Stimulated activated naive CD8-positive, alpha-beta T cell treated with anti-CD3 and anti-CD28 coated beads, Interleukin-15, amount 100 ng/mL, for 72 hours (primary cell): ENCODE data around the gene IPMK.

Experiments
- ATAC-seq: fragments of 150-1000 bp; cut with Tn5 transposase; 2 replicates; pipeline ENCODE4 v1.10.0; 2021; ENCODE audit warnings: mild to moderate bottlenecking, moderate library complexity
- DNase-seq, 2 donors: peaks; one replicate each; pipeline ENCODE4 v3.0.0; 2021 to 2022
- H3K27ac Mint-ChIP-seq, 2 donors: one replicate each; pipeline ENCODE4 v1.8.0; 2022; ENCODE audit warnings: mild to moderate bottlenecking in 2 of 2, mixed read lengths in 2 of 2, moderate library complexity in 2 of 2
- H3K27me3 Mint-ChIP-seq: one replicate; pipeline ENCODE4 v1.8.0; 2022; ENCODE audit warnings: mixed read lengths
- H3K4me1 Mint-ChIP-seq: one replicate; pipeline ENCODE4 v1.8.0; 2022; ENCODE audit warnings: mild to moderate bottlenecking, mixed read lengths
- H3K4me3 Mint-ChIP-seq, 2 donors: one replicate each; pipeline ENCODE4 v1.8.0; 2022; ENCODE audit warnings: mild to moderate bottlenecking in 2 of 2, mixed read lengths in 2 of 2, moderate library complexity in 1 of 2
- H3K9me3 Mint-ChIP-seq, 2 donors: one replicate each; pipeline ENCODE4 v1.8.0; 2022; ENCODE audit warnings: mixed read lengths in 2 of 2

The IPMK gene

GRCh38 chr10:58278274-58278961, 10.7 kb upstream of the IPMK start:
- Mint-ChIP-seq H3K4me3 (no peak overlapping the region), H3K27ac (peak overlapping the region in 1 of 2 donors; percentile 10), H3K4me1 (peaks cover 50% of the 10 kb centered on the region), H3K27me3 (no peaks in the 10 kb centered on the region), H3K9me3 (no peaks in the 10 kb centered on the region)
- ATAC-seq (no peak), DNase-seq (no peak)

DNA sequence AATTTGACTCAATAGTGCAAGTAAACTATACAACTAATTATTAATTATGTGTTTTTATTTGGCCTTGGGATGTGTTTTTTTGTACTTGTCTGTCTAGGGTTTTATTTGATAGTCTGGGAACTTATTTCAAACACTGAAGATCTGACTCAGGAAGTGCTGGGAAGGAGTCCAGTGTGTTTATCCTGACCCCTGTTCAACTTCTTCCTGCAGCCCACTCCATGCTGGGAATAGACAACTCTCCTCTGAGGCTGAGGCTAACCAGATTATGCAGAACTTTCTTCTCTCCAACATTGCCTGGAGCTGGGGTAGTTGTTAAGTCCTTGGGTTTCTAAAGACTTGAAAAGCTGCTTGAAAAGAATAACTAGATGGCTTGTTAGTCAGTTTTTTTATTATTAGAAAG, 8.2 kb upstream of the IPMK start:
- no peak for ATAC-seq
- Mint-ChIP-seq H3K9me3 (no peaks in the 10 kb centered on the region), H3K4me3 (no peak overlapping the region), H3K4me1 (peaks cover 43% of the 10 kb centered on the region), H3K27ac (no peak overlapping the region), H3K27me3 (no peaks in the 10 kb centered on the region)
- no peak for DNase-seq

- ATAC-seq = no peak
- H3K4me1 Mint-ChIP-seq = peaks cover 43% of the 10 kb centered on the region
- H3K27me3 Mint-ChIP-seq = no peaks in the 10 kb centered on the region
- no peak for DNase-seq
- H3K27ac Mint-ChIP-seq = no peak overlapping the region
- no peak overlapping the region for H3K4me3 Mint-ChIP-seq
- H3K9me3 Mint-ChIP-seq = no peaks in the 10 kb centered on the region
Observed at GRCh38 chr10:58275261-58275660, 7.6 kb upstream of the IPMK start.

GRCh38 chr10:58269782-58270290, 2.1 kb upstream of the IPMK start:
- Mint-ChIP-seq H3K4me3 (peak overlapping the region; percentile 90 to 98), H3K9me3 (no peaks in the 10 kb centered on the region), H3K4me1 (peaks cover 29% of the 10 kb centered on the region), H3K27me3 (no peaks in the 10 kb centered on the region), H3K27ac (peak overlapping the region; percentile 95 to 98)
- no peak for ATAC-seq
- no peak for DNase-seq

DNA sequence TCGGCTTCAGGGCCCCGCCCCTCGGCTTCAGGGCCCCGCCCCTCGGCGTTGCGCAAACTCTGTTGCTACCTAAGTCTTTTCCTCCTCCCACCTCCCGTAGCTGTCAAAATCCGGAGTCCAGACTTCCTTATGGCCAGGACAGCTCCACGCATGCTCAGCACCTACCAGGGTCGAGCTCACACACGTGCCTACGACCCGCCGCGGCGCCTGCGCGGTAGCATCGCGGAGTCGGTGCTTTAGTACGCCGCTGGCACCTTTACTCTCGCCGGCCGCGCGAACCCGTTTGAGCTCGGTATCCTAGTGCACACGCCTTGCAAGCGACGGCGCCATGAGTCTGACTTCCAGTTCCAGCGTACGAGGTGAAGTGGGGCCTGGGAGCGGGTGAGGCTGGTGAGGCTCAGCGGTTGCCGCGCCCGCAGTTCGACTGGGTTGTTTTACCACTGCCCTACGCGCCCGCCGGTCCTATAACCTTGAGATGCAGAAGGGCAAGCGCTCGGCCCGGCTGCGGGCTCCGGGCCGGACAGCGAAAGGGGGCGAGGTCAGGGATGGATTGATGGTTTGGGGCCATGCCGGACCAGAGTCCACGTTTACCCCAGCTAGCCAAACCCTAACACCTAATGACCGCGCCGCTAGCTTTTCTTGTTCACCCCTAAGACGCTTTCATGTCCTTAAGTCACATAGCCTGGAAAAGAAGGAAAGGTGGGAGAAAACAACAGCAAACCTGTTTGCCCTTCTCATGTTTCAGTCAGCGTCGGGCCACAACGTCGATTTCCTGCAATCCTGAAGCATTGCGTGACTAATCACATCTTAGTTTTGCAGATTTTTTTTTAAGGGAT, 1.5 kb upstream of the IPMK start, which contains the start of gene CISD1:
Gene CISD1 (plus strand): TSS at position 217 of the 836 bp plus-strand sequence. CDS start 112 bp downstream, at position 329.
- Mint-ChIP-seq H3K27ac (peak within 1 kb of the TSS; percentile 95 to 98), H3K4me1 (peaks cover 35% of the 10 kb centered on the region), H3K9me3 (no peaks in the 10 kb centered on the region), H3K27me3 (no peaks in the 10 kb centered on the region), H3K4me3 (peak within 1 kb of the TSS; percentile 90 to 98)
- ATAC-seq (peak; percentile 82), DNase-seq (peak; percentile 93 to 97)

DNA sequence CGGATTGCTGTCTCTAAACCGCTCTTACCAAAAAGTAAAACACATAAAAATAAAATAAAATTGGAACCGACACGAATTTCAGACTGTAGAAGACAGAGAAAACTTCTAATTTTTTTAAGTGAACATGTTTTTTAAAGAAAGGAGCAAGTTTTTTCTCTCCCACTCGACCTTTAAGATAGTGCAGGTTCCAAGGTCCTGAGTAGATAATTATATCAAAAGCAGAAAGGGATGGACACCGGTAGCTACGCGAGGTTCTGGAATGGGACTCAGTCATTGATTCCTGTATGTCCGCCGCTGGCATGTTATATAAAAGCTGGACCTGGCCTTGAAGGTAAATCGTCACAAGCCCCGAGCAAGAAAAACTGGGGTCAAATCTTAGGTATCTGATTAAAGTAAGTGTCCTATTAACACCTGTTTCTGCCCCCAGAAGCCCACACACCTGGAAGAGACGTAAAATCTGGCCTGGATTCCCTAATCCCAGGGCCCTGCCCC, 806 bp upstream of the IPMK start:
- H3K9me3 Mint-ChIP-seq = no peaks in the 10 kb centered on the region
- peaks cover 36% of the 10 kb centered on the region for H3K4me1 Mint-ChIP-seq
- H3K4me3 Mint-ChIP-seq = peak overlapping the region; percentile 90 to 98
- H3K27ac Mint-ChIP-seq = peak overlapping the region; percentile 94 to 95
- ATAC-seq = peak; percentile 1
- no peaks in the 10 kb centered on the region for H3K27me3 Mint-ChIP-seq
- no peak for DNase-seq

DNA sequence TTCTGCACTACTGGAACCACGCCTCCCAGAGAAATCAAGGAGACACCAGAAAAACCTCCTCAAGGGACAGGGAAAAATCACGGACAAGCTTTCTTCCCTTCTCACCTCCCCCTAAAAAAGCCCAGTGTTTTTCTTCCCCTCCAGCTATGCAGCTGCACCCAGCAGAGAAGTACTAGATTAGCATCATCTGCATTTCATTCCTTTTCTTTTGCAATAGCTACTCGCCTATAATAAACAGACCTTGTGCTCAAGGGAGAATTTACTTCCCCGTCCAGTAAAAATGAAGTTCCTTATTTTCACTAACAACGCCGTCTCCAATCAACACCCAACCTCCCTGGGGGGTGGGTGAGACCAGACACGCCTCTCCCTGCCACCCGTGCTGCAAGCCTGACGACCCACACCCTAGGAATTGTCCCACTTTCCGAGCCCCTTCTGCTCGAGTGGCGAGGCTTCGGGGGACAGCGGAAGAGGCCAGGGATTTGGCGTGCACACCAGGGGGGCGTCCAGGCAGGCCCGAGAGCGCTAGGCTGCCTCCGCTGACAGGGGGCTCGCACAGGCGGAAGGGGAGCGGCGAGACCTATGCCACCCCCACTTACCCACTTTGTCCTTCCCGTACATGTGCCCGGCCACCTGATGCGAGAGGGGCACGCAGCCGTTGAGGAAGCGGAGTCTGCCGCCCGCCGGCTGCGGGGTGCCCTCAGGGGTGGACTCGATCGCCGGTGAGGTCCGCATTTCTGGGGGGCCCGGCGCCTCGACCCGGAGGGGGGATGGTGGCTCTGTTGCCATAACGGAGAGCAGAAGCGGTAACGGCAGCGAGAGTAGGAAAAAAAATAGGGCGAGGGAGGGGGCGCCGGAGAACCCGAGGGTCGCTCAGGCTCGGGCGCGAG, 625 bp downstream of the IPMK start:
- Mint-ChIP-seq H3K27me3 (no peaks in the 10 kb centered on the region), H3K9me3 (no peaks in the 10 kb centered on the region), H3K27ac (peak overlapping the region; percentile 97 to 98), H3K4me1 (peaks cover 37% of the 10 kb centered on the region), H3K4me3 (peak overlapping the region; percentile 90 to 98)
- DNase-seq = peak; percentile 40 to 45
- ATAC-seq = peak; percentile 13

DNA sequence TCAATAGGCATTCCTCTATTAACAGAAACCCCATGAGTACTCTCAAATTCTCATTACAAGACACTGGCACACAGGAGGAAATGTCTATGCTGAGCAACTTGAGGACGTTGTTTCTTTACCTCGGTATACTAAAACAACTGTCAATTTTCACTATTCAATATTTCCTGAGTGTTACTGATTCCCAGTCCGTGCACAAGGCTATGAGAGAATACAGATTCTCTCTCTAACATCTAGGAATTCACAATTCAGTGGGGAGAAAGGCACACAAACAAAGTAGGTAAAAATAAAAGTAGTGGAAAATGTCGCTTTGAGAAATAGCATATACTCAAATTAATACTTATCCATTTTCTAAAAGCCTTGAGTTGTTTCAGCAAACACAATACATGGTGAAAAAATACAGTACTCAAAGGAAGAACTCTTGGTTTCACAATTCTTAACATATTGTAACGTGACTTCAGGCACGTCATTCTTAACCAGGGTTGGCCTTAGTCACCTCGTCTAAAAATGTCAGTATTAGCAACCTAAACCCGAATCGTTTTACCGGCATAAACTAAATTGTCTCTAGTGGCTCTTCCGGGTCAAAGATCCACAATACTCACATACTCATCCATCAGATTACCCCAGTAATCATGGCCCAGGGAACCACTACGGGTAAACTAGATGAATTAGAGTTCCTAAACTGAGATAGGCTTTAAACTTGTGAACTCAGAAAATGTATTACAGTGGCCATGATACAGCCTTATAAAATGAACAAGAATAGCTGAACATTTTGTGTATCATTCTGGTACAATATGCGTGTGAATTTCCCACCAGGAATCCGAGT, 1.5 kb downstream of the IPMK start:
- H3K27me3 Mint-ChIP-seq = no peaks in the 10 kb centered on the region
- peak overlapping the region; percentile 90 to 98 for H3K4me3 Mint-ChIP-seq
- no peaks in the 10 kb centered on the region for H3K9me3 Mint-ChIP-seq
- peak overlapping the region; percentile 97 to 98 for H3K27ac Mint-ChIP-seq
- DNase-seq (peak; percentile 25 to 38), ATAC-seq (peak; percentile 40)
- H3K4me1 Mint-ChIP-seq = peaks cover 37% of the 10 kb centered on the region

GRCh38 chr10:58265249-58265648, 2.4 kb downstream of the IPMK start:
- DNase-seq = no peak
- no peak for ATAC-seq
- Mint-ChIP-seq H3K9me3 (no peaks in the 10 kb centered on the region), H3K27me3 (no peaks in the 10 kb centered on the region), H3K4me3 (peak overlapping the region; percentile 90 to 98), H3K4me1 (peaks cover 36% of the 10 kb centered on the region), H3K27ac (no peak overlapping the region)

- no peak for DNase-seq
- Mint-ChIP-seq H3K4me1 (peaks cover 40% of the 10 kb centered on the region), H3K27ac (no peak overlapping the region)
Observed at GRCh38 chr10:58264780-58265179, 2.9 kb downstream of the IPMK start.

GRCh38 chr10:58262766-58263165, 4.9 kb downstream of the IPMK start:
- Mint-ChIP-seq H3K4me3 (no peak overlapping the region), H3K9me3 (no peaks in the 10 kb centered on the region), H3K27me3 (no peaks in the 10 kb centered on the region), H3K27ac (no peak overlapping the region), H3K4me1 (peaks cover 43% of the 10 kb centered on the region)
- no peak for ATAC-seq
- DNase-seq = no peak

More at GRCh38 chr10:58264780-58265179, 2.9 kb downstream of the IPMK start:
- ATAC-seq = no peak
- Mint-ChIP-seq H3K9me3 (no peaks in the 10 kb centered on the region), H3K27me3 (no peaks in the 10 kb centered on the region), H3K4me3 (peak overlapping the region; percentile 90 to 98)

DNA sequence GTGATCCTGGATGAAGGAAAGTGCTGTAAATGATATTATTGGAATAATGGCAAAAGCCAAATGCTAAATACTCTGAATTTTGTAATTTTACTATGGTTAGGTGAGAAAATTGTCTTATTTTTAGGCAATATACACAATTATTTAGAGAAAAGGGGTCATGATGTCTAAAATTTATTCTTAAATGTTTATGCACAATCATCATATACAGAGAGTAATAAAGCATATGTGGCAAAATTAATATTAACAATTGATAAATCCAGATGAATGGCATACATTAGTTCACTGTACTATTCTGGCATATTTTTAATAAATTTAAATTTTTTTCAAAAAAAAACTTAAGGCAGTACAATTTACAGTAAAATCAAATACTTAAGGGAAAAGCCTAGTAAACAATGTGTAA, 7.4 kb downstream of the IPMK start:
- DNase-seq = no peak
- Mint-ChIP-seq H3K4me1 (peaks cover 48% of the 10 kb centered on the region), H3K4me3 (no peak overlapping the region), H3K9me3 (no peaks in the 10 kb centered on the region), H3K27ac (no peak overlapping the region), H3K27me3 (no peaks in the 10 kb centered on the region)
- no peak for ATAC-seq

DNA sequence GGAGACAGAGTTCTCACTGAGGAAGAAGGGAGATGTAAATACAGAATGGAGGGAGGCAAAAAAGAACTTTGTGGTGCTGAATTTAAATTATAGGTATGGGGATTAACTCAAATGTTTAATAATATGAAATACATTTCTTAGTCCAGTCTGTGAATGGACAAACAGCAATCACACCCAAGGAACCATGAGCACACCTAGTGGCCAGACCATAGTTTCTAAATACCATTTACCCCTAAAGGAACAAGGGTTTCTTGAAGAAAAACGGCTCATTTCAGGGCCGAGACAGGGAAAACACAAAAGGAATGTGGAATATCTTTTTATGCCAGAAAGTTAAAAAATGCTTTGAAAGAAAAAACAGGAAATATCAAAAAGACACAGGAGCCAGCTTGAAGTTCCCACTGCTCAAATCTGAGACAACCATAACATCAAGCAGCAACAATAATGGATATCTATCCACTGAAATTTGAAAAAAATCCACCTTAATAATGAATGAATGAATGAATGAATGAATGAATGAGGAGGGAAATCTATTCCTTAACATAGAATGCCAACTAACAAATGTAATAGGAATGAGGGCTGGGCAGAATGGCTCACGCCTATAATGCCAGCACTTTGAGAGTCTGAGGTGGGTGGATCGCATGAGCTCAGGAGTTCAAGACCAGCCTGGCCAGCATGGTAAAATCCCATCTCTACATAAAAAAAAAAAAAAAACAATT, 8.6 kb downstream of the IPMK start:
- Mint-ChIP-seq H3K27me3 (no peaks in the 10 kb centered on the region), H3K9me3 (peaks cover under 1 to 4% of the 10 kb centered on the region in 2 donors), H3K4me3 (no peak overlapping the region), H3K27ac (peak overlapping the region in 1 of 2 donors; percentile 23), H3K4me1 (peaks cover 46% of the 10 kb centered on the region)
- ATAC-seq (no peak), DNase-seq (no peak)
